Osteoblast (primary cell): Measurements from ENCODE around the gene SLC24A3. TPM values are rescaled to one million over a fixed set of nuclear protein-coding genes. Genes with fewer than 3 reads are reported as not detected.

Source experiments
- DNase-seq: peaks from one replicate; pipeline ENCODE4 v3.0.0; 2011; ENCODE audit warnings: low spot score, mixed read lengths; ENCODE audit not compliant: insufficient read length; ENCODE audit errors: missing footprints
- H2AFZ ChIP-seq: 2 replicates; pipeline ENCODE4 v1.6.0; 2011; ENCODE audit warnings: mild to moderate bottlenecking, low read length
- H3K27ac ChIP-seq: 2 replicates; pipeline ENCODE4 v1.5.1; 2011; ENCODE audit warnings: mild to moderate bottlenecking, low read depth, low read length, moderate library complexity
- H3K27me3 ChIP-seq: 2 replicates; pipeline ENCODE4 v1.6.0; 2012; ENCODE audit warnings: mild to moderate bottlenecking, control low read depth, inconsistent platforms, low read length, moderate library complexity; ENCODE audit not compliant: insufficient read depth
- H3K36me3 ChIP-seq: 2 replicates; pipeline ENCODE4 v1.5.1; 2011; ENCODE audit warnings: mild to moderate bottlenecking, low read length, control low read depth, moderate library complexity; ENCODE audit not compliant: insufficient read depth
- H3K4me1 ChIP-seq: 2 replicates; pipeline ENCODE4 v1.5.1; 2011; ENCODE audit warnings: mild to moderate bottlenecking, low read length, control low read depth, moderate library complexity; ENCODE audit not compliant: insufficient read depth
- H3K4me2 ChIP-seq: 2 replicates; pipeline ENCODE4 v1.6.0; 2011; ENCODE audit warnings: mild to moderate bottlenecking, low read length; ENCODE audit not compliant: insufficient read depth
- H3K4me3 ChIP-seq: fragments of 200-600 bp; sonication (generic); 3 replicates; pipeline ENCODE4 v1.5.1; 2012; ENCODE audit warnings: mild to moderate bottlenecking, low read length, inconsistent platforms; ENCODE audit not compliant: insufficient read depth
- H3K79me2 ChIP-seq: 2 replicates; pipeline ENCODE4 v1.6.0; 2012; ENCODE audit warnings: mild to moderate bottlenecking, low read length, control low read depth, inconsistent platforms; ENCODE audit not compliant: insufficient read depth
- H3K9me3 ChIP-seq: 2 replicates; pipeline ENCODE4 v1.5.1; 2011; ENCODE audit warnings: low read depth, low read length, control low read depth
- H4K20me1 ChIP-seq: 2 replicates; pipeline ENCODE4 v1.6.0; 2012; ENCODE audit warnings: mild to moderate bottlenecking, low read length, control low read depth; ENCODE audit not compliant: insufficient read depth
- CTCF ChIP-seq: IDR thresholded peaks from 2 replicates; pipeline ENCODE4 v1.5.1; 2011; ENCODE audit warnings: mild to moderate bottlenecking, low read depth, low read length, moderate library complexity; ENCODE audit errors: extremely low read depth
- total RNA-seq: library from RNA; depleted of rRNA; stranded (reverse); fragments of >200 nt; gene quantifications from 2 replicates; pipeline ENCODE4 v1.2.3, GENCODE V29; 2012

The SLC24A3 gene
- total RNA-seq, 1 donor: 1.1 TPM

DNA sequence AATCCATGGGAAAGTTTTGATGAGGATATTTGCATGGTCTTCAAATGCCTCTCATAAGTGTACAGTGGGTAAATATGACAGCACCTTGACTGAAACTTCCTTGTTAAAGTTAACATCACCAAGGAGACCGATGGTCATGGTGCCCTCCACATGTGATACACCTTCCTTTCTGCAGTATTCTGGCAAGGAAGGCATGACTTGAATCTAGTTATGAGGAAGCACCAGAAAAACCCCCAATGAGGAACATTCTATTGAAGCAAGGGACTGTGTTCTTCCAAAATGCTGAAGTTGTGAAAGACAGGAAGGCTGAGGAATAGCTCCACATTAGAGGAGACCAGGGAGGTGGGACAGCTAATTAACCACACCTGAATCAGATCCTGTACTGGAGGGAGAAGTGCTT, 118.3 kb downstream of the SLC24A3 start:
- Histone ChIP-seq H3K27me3 (no peaks in the 10 kb centered on the region), H3K4me2 (no peak overlapping the region), H3K79me2 (no peaks in the 10 kb centered on the region), H3K27ac (no peak overlapping the region), H3K4me1 (no peaks in the 10 kb centered on the region), H4K20me1 (no peaks in the 10 kb centered on the region), H3K36me3 (no peaks in the 10 kb centered on the region), H2AFZ (no peak overlapping the region), H3K4me3 (no peak overlapping the region), H3K9me3 (no peaks in the 10 kb centered on the region)
- no peak for DNase-seq
- TF ChIP-seq CTCF: no peak

DNA sequence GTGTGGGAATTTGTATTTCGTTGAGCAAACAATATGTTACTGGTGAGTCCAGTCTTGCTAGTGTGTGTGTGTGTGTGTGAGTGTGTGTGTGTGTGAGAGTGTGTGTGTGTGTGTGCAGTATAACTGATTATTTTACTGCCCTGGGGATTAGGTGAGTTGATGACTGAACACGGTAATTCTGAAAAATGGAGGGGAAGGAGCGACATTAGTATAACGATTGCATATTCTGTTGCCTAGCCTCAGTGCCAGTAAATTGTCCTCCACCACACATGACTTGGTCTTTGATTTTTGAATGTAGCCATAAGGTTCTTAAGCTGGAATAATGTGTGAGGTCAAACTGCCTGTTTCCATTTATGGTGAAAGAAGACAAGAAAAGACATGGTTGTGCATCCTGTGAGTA, 121.1 kb downstream of the SLC24A3 start:
- Histone ChIP-seq H4K20me1 (no peaks in the 10 kb centered on the region), H3K27ac (no peak overlapping the region), H3K4me3 (no peak overlapping the region), H3K4me1 (no peaks in the 10 kb centered on the region), H3K27me3 (no peaks in the 10 kb centered on the region), H3K36me3 (no peaks in the 10 kb centered on the region), H3K9me3 (no peaks in the 10 kb centered on the region), H3K79me2 (no peaks in the 10 kb centered on the region), H2AFZ (no peak overlapping the region), H3K4me2 (no peak overlapping the region)
- TF ChIP-seq CTCF: no peak
- DNase-seq: no peak

DNA sequence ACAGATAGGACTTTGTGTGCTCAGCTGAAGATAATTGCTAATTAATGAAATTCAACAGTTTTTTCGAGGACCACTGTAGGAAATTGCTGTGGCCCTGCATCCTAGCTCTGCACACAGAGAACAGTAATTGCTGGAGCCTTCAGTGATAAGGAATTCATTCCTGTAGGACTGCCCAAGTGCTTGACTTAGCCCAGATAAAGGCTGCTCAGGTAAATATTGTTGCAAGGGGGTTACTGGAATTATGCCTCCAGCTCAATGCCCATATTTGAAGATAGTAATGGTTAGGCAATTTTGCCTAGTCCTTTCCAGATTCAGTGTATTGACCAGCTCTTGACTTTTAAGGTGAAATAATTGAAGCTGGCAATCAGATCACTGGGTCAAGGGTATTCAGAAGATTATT, 122.9 kb downstream of the SLC24A3 start:
- H4K20me1 ChIP-seq: no peaks in the 10 kb centered on the region
- H3K27me3 ChIP-seq: no peaks in the 10 kb centered on the region
- no peak for TF ChIP-seq CTCF

DNA sequence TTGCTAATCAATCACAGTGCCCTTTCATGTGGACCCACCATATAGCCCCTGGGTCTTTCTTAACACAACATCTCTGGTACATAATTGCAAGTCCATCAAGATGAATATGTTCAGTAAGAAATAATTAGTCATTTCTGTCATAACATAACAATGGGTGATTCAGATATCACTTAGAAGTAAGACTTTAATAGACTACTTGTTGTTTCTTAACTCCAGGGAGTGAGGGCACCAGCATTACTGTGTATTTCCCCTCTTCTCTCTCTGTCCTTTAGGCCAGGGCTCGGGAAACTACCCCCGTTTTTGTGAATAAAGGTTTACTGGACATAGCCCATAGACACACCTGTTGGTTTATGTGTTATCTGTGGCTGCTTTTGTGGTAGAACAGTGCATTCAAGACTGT, 123.5 kb downstream of the SLC24A3 start:
- Histone ChIP-seq H3K4me3 (no peak overlapping the region), H3K4me2 (no peak overlapping the region), H3K9me3 (no peaks in the 10 kb centered on the region), H3K27ac (no peak overlapping the region), H2AFZ (no peak overlapping the region), H3K27me3 (no peaks in the 10 kb centered on the region), H3K79me2 (no peaks in the 10 kb centered on the region), H3K36me3 (no peaks in the 10 kb centered on the region), H4K20me1 (no peaks in the 10 kb centered on the region), H3K4me1 (no peaks in the 10 kb centered on the region)
- no peak for DNase-seq
- TF ChIP-seq CTCF: no peak

More for the DNA sequence above, 122.9 kb downstream of the SLC24A3 start:
- Histone ChIP-seq H3K4me2 (no peak overlapping the region), H3K36me3 (no peaks in the 10 kb centered on the region), H3K4me1 (no peaks in the 10 kb centered on the region), H2AFZ (no peak overlapping the region), H3K79me2 (no peaks in the 10 kb centered on the region), H3K27ac (no peak overlapping the region), H3K9me3 (no peaks in the 10 kb centered on the region), H3K4me3 (no peak overlapping the region)
- no peak for DNase-seq
